Fibroblast of skin of back (primary cell): Measurements from ENCODE around the gene LAMA3.

Experiments used
- DNase-seq: peaks from one replicate; pipeline ENCODE4 v3.0.0-alpha.2; 2013

LAMA3 gene

DNA sequence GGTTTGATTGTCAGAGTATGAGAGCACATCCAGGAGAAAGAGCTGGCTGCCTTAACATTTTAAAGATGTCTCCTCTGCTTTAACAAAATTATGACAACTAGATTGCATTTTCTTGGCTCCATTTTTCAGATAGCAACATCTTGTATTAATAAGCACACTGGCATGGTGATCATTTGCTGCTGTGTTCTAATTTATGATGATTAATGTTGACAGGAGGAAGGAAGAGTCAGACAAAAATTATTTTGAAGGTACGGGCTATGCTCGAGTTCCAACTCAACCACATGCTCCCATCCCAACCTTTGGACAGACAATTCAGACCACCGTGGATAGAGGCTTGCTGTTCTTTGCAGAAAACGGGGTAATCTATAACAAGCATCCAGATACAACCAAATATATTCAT lies 227.1 kb downstream of the LAMA3 start:
- DNase-seq = peak; percentile 37

DNA sequence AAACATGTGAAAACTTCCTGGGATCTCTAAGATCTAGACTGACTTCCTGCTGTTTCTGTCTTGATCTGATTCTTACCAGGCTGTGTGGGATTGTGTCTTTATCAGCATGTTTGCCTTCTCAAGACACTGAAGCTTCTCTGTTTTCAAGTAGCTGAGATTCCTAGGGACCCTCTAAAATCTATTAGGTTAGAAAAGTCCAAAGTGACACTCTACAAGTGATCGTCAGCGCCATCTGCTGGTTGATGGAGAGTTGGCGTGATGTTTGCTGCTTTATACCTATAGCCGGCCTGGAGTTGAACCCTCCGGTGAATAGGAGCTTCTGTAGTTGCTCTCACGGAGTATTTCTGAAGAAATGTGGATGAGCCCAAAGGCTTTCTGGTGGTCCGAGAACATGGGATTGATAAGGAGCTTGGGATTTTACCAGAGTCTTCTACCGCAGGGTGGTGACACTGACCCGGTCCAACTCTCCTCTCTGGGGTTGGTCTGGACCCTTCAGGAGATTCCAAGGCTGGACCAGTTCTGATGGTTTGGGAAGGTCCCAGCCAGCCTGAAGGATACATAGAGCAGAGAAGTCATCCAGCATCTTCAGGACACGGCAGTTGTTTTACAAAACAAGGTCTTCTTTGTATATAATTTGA lies 229.3 kb downstream of the LAMA3 start:
- DNase-seq = peak; percentile 69

DNA sequence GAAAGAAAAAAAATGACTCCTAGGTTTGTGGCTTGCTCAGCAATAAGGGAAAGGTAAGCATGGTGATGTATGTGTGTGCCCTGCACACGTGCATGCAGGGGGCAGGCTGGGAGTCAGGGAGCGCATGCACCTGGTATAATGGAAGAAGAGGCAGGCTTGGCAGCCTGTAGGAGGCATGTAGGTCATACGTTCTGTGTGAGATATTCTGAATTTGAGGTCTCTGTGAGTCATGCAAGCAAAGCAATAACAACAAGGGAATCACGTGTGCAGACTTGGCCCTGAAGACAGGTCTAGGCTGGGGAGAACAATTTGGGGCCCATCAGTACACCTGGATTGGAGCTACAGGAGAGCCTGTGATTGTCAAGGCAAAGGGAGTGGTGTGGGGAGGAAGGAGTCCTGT lies 230.8 kb downstream of the LAMA3 start:
- DNase-seq = no peak

DNA sequence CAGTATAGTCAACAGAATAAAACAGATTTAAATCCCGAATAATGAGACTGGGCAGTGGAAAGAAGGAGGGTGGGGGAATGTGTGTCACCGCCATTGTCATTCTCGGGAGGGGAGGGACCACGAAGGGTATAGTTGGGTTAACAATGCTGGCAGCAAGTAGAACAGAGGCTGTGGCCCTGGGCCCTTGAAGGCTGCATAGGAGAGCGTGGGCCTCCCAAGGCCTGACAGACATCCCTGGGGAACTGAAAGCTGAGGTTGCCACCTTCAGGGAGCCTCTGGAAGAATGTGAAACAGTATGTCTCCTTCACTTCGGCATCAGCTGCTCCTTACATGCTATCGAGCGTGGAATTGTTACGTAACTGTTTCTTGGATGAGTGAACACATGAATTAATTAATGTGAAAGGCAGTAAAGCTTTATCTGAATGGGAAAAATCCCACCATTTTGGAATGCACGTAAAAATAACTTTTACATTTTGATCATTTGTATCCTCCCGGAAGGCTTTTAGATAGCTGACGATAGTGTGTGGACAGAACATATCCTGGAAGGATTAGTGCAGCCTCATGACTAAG lies 232.5 kb downstream of the LAMA3 start:
- no peak for DNase-seq

DNA sequence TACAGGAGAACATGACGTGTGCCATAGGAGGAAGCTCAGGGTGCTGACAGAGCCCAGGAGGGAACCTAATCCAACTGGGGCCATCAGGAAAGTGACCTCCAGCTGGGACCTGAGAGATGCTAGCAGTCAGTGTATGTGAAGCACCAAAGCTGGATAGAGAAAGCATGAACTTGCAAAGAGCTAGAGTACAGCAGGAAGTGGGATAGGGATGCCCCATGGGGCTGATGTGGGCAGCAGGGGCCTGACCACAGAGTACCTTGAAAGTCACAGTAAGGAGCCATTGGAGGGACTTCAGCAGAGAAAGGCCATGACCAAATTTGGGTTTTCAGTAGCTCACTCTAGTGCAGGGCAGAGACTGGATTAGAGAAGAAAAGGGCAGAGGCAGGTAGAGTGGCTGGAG lies 233.7 kb downstream of the LAMA3 start:
- no peak for DNase-seq

DNA sequence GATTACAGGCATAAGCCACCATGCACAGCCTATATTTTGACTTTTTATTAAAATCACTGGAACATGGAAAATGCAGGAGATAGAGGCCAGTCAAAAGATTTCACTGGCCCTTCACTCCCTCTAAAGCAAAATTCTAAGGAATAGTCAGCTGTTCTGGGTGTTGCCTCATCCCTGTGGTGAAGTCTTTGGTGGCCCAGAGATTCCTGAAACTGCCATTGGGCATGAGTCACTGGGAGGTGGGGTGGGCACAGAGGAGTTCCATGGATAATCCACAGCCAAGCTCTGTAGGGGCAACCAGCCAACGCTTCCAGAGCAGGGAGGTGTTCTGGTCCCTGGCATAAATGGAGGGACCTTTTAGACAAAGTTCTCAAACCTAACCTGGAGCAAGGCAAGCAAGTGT lies 235.6 kb downstream of the LAMA3 start:
- peak; percentile 81 for DNase-seq

DNA sequence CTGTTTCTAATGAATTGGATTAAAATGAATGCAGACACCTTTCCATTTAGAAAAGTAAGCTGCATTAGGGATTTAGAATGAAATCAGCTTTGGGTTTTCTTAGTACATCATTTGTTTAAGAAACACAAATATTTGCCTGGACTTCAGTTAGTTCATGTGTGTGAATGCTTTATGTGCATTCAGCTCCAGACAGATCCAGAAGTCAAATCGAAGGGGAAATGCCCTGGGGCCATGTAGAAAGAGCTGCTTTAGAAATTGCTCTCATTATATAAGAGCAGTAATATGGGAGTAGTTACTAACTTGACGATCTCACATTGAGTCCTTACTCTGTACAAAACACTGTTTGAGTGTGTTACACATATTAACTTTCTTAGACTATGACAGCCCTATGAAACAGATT lies 237.3 kb downstream of the LAMA3 start:
- no peak for DNase-seq

DNA sequence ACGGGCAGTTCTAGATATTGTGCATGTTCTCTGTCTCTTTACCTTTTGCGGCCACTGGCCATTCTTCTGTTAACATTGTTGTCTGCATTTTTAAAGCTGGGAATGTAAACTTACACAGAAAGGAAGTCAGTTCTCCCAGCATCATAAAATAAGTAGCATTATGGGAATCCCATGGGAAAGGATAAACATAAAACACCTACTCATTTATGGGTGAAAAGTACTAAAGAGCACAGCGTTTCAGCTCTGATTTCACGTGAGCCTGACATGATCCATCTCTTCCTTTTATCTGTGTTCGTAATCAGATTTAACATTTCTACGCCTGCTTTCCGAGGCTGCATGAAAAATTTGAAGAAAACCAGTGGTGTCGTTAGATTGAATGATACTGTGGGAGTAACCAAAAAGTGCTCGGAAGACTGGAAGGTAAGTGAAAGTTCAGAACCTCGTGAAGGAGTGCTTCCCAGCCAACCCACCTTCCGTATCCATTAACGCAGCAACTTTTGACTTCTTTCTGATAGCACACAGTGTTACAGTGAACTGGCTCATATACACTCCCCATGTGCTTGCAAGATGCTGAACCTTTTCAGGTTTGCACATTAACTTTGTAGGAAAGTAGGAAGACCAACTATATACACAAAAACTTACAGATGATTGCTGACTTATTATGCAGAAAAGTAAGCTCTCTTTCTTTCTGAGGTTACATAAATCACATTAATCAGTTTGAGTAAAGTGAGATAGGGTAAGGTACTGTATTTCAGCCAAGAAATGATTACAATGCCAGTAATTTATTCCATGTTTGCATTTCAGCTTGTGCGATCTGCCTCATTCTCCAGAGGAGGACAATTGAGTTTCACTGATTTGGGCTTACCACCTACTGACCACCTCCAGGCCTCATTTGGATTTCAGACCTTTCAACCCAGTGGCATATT lies 238.8 kb downstream of the LAMA3 start:
- DNase-seq = no peak

DNA sequence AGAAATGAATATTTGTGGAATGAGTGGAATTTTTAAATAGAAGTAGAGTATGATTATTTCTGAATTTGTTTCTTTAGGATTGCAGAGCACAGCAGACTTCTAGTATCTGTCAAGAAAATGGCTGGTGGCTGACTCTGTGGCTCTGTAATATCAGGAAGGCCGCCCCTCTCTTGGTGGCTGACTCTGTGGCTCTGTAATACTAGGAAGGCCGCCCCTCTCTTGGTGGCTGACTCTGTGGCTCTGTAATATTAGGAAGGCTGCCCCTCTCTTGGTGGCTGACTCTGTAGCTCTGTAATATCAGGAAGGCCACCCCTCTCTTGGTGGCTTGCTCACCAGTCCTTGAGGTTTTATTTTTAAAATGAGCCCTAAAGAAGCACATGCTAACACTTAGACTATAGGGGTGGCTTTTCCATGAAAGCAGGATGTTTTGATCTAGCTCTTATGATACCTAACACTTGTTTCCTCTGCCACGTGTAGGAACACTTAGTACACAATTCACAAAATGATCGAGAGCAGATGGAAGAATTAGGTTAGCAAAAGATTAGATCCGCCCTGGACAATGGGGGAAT lies 240.2 kb downstream of the LAMA3 start:
- no peak for DNase-seq

DNA sequence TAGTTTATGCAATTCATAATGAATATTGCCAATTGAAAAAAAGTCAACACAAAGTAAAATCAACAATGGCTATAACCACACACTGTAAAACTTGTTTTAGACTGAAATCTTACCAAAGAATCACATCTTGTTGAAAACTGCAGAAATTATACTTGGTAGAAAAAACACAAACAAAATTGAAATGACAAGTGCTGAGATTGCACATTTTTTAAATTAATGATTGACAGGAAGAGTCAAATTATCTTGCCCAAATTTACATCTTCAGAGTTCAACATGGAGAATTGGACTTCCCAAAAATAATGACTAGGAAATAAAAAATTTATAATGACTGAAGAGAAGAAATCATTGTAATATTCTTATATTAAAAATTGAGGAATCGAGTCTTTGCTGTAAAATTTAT lies 240.7 kb downstream of the LAMA3 start:
- DNase-seq = no peak

DNA sequence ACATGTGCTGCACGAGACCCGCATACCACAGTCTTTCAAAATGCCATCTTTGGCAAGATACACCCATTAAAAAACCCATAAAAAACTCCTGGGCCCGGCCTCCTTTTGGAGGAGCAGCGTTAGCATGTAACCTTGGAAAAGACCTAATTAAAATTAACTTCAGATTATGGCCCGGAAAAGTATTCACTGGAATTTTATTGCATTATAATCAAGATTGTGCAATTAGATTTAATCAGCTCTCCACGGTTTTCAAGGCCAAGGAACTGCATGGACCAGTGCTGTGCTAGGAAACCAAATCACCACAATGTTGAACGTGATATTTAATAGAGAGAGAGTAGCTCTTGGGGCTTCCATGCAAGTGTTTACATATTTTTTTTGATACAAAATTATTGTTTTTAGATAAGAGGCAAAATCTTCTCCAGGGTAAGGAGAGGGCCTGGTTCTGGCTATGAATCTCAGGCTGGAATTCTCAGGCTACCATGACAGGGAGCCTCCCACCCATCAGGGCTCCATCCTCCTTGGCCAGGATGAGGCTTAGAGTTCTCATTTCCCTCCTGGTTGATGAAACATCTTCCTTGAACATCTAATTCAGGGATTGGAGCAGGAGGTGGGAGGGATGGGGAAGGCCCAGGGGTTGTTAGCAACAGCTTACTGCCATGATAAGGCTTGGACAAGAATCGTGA lies 243.3 kb downstream of the LAMA3 start:
- DNase-seq = no peak

DNA sequence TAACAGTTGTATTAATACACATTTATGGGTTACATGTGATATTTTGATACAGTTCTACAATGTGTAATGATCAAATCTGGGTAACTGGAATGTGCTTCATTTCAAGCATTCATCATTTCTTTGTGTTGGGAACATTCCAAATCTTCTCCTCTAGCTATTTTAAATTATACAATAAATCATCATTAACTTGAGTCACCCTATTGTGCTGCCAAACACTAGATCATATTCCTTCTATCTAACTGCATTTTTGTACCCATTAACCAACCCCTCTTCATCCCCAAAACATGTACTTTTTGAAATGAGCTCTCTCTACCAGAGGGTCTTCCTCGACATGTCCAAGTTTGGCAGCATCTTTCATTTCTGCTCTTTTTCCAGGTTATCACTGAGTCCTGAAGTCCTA lies 244.2 kb downstream of the LAMA3 start:
- peak; percentile 80 for DNase-seq

DNA sequence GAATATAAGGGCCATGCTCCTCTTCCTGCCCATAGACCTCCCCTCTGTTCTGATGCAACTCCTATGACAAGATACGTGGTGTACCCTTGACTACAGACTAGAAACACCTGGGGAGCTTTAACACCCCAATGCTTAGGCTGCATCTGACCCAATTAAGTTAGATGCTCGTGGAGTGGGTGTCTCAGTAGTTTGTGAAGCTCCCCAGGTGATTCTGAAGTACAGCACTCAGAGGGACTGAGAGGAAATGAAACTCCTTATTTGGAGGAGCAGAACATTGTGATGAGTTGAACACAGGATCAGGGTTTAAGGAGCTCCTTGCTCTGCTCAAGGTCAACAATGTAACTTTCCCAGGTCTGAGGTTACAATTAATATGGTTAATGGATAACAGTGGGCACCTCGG lies 245.0 kb downstream of the LAMA3 start:
- DNase-seq = no peak

DNA sequence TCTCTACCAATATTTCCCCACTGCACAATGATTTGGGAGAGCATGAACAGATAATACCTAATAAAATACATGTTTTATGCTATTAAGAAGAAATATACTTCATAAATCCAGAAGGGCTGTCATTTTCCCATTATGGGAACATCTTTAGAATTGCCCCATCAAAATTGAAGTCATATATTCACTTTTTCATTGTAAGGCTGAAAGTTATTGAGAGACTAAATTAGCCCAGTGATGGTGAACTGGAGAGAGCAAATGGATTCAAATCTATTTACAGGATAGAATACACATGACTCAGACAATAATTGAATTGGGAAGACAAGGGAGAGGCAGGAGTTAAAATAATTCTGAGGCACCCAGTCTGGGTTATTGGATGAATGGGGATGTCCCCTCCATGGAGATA lies 245.6 kb downstream of the LAMA3 start:
- DNase-seq = no peak

DNA sequence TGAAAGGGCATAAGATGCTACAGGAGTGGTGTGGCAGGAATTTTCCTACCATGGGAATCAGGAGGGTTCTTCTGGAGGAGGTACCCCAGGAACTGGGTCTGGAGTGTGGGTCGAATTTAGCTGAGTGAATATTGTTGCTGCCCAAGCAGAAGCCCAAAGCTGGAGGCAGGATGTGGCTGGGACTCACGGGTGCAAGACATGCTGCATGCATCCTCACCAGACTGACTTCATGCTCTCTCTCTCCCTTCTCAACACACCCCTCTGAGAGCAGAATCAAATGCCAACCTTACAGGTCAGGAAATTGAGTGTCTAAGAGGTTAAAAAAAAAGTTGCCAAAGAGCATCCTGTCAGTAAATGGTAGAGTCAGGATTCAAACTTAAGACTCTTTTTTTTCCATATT lies 246.6 kb downstream of the LAMA3 start:
- DNase-seq = no peak

DNA sequence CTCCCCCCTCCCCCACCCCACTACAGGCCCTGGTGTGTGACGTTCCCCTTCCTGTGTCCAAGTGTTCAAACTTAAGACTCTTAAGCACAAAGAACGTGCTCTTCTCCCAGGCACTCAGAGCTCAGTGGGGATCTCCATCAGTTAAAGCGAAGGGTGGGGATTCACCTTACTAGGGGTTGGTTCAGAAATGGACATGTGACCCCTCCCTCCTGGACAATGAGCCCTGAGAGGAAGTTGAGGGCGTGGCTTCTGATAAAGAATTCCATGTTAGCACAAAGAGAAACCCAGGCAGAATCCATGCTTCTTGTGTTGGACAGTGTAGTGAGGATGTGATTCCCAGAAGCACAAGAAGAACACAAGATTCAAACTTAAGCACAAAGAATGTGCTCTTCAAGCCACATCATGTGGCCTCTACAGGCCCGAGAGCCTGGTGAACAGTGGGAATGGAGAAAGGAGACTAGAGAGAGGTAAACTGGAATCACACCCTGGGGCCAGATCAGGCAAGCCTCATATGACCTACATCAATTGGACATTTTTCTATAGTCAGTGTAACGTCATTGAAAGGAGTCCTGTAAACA lies 247.2 kb downstream of the LAMA3 start:
- no peak for DNase-seq

DNA sequence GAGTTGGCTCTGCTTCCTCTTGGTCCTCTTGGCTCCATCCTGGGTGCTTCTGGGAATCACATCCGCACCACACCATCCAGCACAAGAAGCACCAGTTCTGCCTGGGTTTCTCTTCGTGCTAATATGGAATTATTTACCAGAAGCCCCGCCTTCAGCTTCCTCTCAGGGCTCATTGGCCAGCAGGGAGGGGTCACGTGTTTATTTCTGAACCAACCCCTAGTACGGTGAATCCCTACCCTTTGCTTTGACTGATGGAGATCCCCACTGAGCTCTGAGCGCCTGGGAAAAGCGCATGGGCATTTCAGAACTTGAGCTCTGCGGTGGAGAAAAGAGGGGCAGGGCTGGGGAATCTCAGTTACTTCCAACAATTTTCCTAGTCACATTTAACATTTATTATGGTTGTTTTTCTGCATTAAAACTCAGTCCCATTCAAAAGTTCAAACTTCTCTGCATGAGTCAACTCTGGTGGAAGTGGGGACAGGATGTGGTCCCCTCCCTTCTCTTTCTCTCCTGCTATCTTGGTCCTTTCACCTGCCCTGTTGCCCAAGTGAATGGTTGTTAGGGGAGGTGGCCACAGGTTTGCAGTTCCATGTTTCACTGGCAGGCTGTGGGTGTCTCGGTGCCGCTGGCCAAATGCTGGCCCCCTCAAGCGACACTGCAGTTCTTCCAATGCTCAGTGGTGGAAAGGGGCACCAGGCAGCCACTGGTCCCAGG lies 248.9 kb downstream of the LAMA3 start:
- no peak for DNase-seq

DNA sequence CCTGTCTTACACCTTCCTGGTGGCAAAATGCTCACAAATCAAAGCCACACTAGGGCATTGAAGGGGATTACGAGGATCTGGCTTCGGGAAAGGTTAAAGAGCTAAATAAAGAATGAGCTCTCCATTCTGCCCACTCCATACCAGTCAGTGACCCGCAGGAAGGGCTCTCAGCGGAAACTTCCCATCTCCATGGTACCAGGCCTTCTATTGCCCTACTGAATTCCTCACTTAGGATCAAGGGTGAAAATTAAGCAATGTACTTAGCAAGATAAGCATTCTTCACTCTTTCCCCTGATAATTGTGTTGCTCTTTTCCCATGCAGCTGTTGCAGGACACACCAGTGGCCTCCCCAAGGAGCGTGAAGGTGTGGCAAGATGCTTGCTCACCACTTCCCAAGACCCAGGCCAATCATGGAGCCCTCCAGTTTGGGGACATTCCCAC lies 249.7 kb downstream of the LAMA3 start:
- no peak for DNase-seq

DNA sequence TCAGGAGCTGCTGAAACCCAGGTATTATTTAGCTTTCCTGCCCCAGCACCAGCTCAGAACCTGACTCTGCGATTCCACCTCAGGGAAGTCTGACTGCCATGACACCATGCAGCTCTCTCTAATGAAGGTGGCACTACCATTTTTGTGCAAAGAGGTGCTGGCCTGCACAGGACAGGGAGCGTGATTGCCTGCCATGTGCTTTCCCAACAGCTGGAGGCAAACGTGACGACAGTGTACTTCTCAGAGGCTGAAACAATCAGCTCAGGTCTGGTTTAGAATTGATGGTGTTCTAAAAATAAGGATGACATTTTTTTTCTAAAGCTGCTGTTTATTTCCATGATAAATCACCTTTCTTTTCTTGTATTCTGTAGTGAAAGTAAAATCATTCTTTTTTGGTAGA lies 250.1 kb downstream of the LAMA3 start:
- no peak for DNase-seq

DNA sequence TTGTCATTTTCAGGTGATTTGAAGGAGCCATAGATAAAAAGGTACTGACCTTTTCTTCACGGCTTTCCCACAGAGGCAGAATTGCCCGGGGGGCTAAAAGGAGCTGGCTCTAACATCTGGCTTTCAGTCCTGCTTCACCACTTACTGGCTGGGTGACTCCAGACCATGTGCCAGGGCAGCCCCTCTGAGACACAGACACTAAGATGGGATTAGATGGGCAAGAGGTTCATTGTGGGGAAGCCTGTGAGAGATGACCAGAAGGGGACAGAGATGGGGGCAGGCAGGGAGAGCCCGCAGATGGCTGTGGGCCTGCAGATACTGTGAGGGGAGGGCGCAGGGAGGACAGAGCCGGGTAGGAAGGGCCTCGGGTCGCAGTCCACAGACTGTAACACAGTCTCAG lies 250.6 kb downstream of the LAMA3 start:
- DNase-seq = no peak

DNA sequence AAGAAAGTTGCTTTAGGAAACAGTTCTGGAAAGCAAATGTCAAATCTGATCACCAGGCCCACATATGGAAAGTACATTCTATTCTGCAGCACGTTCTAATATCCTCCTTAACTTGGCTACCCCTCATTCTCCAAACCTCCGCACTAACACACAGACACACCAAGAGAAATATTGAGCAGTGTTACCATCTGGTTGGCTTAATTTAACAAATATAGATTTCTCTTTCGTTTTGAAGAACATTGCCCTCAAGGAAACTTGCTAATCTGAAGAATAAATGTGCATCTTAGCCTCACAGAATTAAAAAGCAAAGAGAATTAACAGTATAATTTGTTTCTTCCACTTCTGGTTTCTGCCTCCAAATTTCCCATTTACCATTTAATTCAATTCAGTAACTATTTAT lies 252.5 kb downstream of the LAMA3 start:
- DNase-seq = no peak

DNA sequence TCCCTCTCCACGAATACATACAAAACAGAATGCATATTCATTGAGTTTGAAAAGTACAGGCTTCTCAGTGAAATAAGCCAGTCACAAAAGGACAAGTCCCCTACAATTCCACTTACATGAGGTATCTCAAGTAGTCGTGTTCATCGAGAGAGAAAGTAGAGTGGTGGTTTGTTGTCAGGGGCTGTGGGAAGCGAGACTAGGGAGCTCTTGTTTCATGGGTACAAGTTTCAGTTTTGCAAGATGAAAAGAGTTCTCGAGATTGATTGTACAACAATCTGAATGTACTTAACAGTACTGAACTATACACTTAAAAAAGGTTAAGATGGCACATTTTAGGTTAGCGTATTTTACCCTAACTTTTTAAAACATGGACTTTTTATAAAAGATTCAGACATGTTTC lies 253.9 kb downstream of the LAMA3 start:
- DNase-seq = no peak
